Measurements from ENCODE around the gene KIF11. TPM values are rescaled to one million over a fixed set of nuclear protein-coding genes. Genes with fewer than 3 reads are reported as not detected.

KIF11 gene
- total and polyA plus RNA-seq, 9 of the 15 experiments (the other 6 are each of a cell fraction or from before 2014, with no cell fraction given) = 11.3 to 54.4 (median 29.2) TPM

- TF ChIP-seq CHD7 (IDR thresholded peaks at IDR 0.05; ENCODE audit: low read depth, low read length) = no peak
- no peak for TF ChIP-seq EHMT2 (IDR thresholded peaks at IDR 0.05)
- TF ChIP-seq ZNF785 (CRISPR knock-in tag; IDR thresholded peaks at IDR 0.05) = no peak
- TF ChIP-seq ZNF589 (CRISPR knock-in tag; IDR thresholded peaks at IDR 0.05; ENCODE audit: low read depth) = peak; percentile 63; the same call in 1 of the 2 replicates
- no peak for TF ChIP-seq ZBTB34 (CRISPR knock-in tag; IDR thresholded peaks at IDR 0.05)
- TF ChIP-seq PPARD (CRISPR knock-in tag; IDR thresholded peaks at IDR 0.05) = no peak
- no peak for TF ChIP-seq TCF7L2 (IDR thresholded peaks at IDR 0.05; ENCODE audit: low read depth, low read length)
- no peak for TF ChIP-seq USF2 (CRISPR knock-in tag; IDR thresholded peaks at IDR 0.05)
- TF ChIP-seq HDAC3 (IDR thresholded peaks at IDR 0.05; ENCODE audit: borderline replicate concordance, partially characterized antibody) = no peak
- peak; percentile 59; the same call in 1 of the 2 replicates for TF ChIP-seq FOXP4 (CRISPR knock-in tag; IDR thresholded peaks at IDR 0.05; ENCODE audit: borderline replicate concordance)
- TF ChIP-seq XRCC5 (IDR thresholded peaks at IDR 0.05; ENCODE audit: low read depth, low read length) = peak; percentile 22; the same call in 1 of the 2 replicates
Measured at GRCh38 chr10:92688927-92689662, 96.2 kb downstream of the KIF11 start (continued).

Data from K562 (cell line).